Measurements from ENCODE around the gene RASGRF1. TPM values are rescaled to one million over a fixed set of nuclear protein-coding genes. Genes with fewer than 3 reads are reported as not detected.

RASGRF1 gene
- total RNA-seq, 1 donor from 2014 or later = 0.17 TPM

DNA sequence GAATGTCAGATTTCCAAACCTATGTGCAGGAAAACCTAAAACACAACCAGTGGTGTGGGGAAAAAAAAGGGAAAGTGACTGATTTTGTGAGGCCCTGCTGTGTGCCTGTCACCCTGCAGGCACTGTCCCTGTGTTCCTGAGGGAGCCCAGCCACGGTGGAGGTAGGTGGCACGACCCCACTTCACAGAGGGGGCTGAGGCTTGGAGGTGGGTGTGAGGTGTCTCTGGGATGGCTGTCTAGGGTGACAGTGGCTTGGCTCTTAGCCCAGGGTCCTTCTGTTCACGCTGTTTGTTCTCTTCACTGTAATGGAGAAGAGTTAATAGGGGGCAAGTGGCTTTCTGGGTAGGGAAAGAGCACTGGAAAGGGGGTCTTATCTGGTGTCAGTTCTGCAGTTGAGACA, 22.6 kb downstream of the RASGRF1 start:
- H3K27ac Mint-ChIP-seq = no peak overlapping the region
- TF ChIP-seq, protein P1, sequence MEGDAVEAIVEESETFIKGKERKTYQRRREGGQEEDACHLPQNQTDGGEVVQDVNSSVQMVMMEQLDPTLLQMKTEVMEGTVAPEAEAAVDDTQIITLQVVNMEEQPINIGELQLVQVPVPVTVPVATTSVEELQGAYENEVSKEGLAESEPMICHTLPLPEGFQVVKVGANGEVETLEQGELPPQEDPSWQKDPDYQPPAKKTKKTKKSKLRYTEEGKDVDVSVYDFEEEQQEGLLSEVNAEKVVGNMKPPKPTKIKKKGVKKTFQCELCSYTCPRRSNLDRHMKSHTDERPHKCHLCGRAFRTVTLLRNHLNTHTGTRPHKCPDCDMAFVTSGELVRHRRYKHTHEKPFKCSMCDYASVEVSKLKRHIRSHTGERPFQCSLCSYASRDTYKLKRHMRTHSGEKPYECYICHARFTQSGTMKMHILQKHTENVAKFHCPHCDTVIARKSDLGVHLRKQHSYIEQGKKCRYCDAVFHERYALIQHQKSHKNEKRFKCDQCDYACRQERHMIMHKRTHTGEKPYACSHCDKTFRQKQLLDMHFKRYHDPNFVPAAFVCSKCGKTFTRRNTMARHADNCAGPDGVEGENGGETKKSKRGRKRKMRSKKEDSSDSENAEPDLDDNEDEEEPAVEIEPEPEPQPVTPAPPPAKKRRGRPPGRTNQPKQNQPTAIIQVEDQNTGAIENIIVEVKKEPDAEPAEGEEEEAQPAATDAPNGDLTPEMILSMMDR (IDR thresholded peaks at IDR 0.05; ENCODE audit: unreplicated experiment) = no peak
- no peaks in the 10 kb centered on the region for H3K9me3 Mint-ChIP-seq (ENCODE audit: low read depth)
- H3K36me3 Mint-ChIP-seq (ENCODE audit: insufficient read depth) = no peaks in the 10 kb centered on the region
- peaks cover 15% of the 10 kb centered on the region for H3K27me3 Mint-ChIP-seq
- no peak overlapping the region for H3K4me3 Mint-ChIP-seq (ENCODE audit: low read depth)
- no peaks in the 10 kb centered on the region for H3K4me1 Mint-ChIP-seq (ENCODE audit: low read depth)
- DNase-seq (ENCODE audit: low spot score, unreplicated experiment) = no peak

DNA sequence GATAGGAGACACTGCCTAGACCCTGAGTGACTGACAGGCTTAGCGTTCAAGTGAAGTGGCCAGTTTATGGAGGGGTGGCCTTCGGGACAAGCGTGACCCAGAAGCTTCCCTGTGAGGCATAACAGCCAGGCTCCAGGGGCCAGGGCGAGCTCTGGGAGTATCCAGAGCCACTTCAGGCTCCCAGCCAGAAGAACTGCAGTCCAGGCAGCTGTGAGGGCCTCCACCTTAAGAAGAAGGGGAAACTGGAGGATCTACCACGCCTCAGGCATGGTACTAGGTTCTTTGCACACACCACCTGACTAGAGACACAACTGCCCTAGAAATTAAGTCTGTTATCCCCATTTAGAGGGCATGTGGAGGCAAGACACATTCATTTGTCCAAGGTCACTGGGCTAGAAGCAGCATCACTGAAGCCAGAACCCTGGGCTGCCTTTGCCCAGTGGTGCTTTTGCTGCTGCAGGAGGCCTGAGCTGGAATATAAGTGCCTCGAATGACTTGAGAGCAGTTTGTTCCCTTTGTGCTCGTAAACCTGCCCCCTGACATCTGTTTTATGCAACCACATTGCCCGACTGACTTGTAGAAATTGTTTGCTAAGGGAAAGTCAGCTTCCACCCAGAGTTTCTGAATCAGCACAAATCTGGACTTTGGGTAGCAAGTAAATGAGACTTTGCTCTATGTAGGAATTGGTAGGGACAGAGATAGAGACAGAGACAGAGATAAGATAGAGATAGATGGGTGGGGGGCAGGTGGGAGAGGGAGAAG, 23.3 kb downstream of the RASGRF1 start:
- no peaks in the 10 kb centered on the region for H3K4me1 Mint-ChIP-seq (ENCODE audit: low read depth)
- H3K36me3 Mint-ChIP-seq (ENCODE audit: insufficient read depth) = no peaks in the 10 kb centered on the region
- no peak overlapping the region for H3K27ac Mint-ChIP-seq
- H3K4me3 Mint-ChIP-seq (ENCODE audit: low read depth) = no peak overlapping the region
- H3K9me3 Mint-ChIP-seq (ENCODE audit: low read depth) = no peaks in the 10 kb centered on the region
- H3K27me3 Mint-ChIP-seq = peaks cover 18% of the 10 kb centered on the region
- TF ChIP-seq, protein P1 (IDR thresholded peaks at IDR 0.05; ENCODE audit: unreplicated experiment) = no peak
- no peak for DNase-seq (ENCODE audit: low spot score, unreplicated experiment)

DNA sequence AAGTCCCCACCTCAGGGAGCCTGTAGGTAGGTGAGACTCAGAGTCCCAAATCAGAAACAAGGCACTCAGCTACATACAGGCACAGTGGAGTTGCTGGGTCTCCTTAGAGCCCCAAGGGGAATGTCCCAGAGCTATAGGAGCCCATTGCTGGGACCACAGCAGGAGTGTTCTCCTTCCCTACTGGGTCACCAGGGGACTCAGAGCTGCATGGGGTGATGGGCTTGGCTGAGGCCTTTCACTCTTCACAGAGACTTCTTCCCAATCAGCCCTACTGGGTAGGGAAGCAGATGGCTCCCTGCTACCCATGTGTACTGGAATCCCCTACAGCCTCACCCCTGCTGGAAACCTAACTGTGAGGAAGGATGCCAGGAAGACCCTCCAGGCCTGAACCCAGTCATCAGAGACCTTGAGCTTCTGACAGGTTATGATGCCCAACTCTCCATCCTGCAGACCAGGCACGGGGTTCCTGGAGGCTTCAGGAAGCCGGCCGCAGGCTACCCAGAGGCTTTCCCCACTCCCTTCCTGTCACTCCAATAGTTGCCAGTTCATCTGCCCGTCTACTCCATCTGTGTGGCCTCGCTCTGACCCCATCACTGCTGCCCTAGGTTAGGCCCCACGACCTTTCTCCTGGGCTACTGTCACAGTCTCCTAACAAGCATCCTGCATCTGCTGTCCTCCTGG, 24.0 kb downstream of the RASGRF1 start:
- H3K27ac Mint-ChIP-seq = no peak overlapping the region
- H3K36me3 Mint-ChIP-seq (ENCODE audit: insufficient read depth) = no peaks in the 10 kb centered on the region
- peaks cover 19% of the 10 kb centered on the region for H3K27me3 Mint-ChIP-seq
- no peak overlapping the region for H3K4me3 Mint-ChIP-seq (ENCODE audit: low read depth)
- no peaks in the 10 kb centered on the region for H3K9me3 Mint-ChIP-seq (ENCODE audit: low read depth)
- TF ChIP-seq, protein P1 (IDR thresholded peaks at IDR 0.05; ENCODE audit: unreplicated experiment) = no peak
- DNase-seq (ENCODE audit: low spot score, unreplicated experiment) = no peak
- no peaks in the 10 kb centered on the region for H3K4me1 Mint-ChIP-seq (ENCODE audit: low read depth)

DNA sequence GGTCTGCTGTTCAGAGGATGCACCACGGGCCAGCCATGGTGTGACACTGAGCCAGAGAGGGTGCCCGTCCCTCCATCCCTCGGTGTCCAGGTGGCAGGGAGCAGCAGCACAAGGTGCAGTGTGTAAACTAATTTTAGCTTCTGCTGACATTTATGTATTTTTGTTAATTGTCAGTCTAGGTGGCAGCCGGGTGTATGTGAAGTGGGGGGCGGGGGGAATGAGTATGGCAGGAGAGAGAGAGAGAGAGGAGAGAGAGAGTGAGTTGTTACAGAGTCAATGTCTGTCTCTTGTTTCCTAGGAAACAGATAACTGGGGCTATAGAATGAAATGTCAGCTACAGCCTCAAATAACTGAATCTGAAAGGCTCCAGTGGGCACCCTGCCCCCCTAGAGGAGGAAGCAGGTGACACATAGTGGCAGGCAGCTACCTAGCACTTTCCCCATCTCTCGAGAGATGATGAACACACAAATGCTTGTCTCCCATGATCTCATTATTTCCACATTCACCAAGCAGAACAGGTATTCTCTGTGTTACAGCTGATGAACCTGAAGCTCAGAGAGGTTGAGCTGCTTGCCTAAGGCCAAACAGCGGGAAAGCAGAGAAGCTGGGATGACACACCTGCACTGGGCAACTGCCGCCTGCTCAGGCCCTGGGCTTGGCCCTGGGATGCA, 24.7 kb downstream of the RASGRF1 start:
- no peaks in the 10 kb centered on the region for H3K4me1 Mint-ChIP-seq (ENCODE audit: low read depth)
- no peaks in the 10 kb centered on the region for H3K36me3 Mint-ChIP-seq (ENCODE audit: insufficient read depth)
- H3K27me3 Mint-ChIP-seq = peaks cover 21% of the 10 kb centered on the region
- H3K27ac Mint-ChIP-seq = no peak overlapping the region
- no peak overlapping the region for H3K4me3 Mint-ChIP-seq (ENCODE audit: low read depth)
- TF ChIP-seq, protein P1 (IDR thresholded peaks at IDR 0.05; ENCODE audit: unreplicated experiment) = no peak
- no peaks in the 10 kb centered on the region for H3K9me3 Mint-ChIP-seq (ENCODE audit: low read depth)
- no peak for DNase-seq (ENCODE audit: low spot score, unreplicated experiment)

DNA sequence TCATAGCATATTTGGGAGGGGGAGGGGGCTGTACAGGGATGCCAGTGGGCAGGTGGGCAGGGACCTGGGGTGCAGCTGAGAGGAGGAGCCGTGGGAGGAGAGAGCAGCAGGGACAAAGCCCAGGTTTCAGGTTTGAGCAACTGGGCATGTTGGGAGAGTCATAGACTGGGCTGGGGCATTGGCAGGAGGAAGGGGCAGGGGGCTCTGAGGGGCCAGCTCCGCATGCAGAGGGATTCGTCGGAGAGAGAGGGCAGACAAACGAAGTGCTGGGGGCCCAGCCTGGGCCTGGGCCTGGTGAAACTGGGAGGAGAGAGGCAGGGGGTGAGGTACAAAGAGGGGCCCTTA, 25.2 kb downstream of the RASGRF1 start:
- Mint-ChIP-seq H3K4me1 (ENCODE audit: low read depth) (no peaks in the 10 kb centered on the region), H3K9me3 (ENCODE audit: low read depth) (no peaks in the 10 kb centered on the region), H3K27me3 (peaks cover 23% of the 10 kb centered on the region)

More for the DNA sequence above, 25.2 kb downstream of the RASGRF1 start:
- no peak overlapping the region for H3K27ac Mint-ChIP-seq
- H3K36me3 Mint-ChIP-seq (ENCODE audit: insufficient read depth) = no peaks in the 10 kb centered on the region
- DNase-seq (ENCODE audit: low spot score, unreplicated experiment) = no peak
- TF ChIP-seq, protein P1 (IDR thresholded peaks at IDR 0.05; ENCODE audit: unreplicated experiment) = no peak
- no peak overlapping the region for H3K4me3 Mint-ChIP-seq (ENCODE audit: low read depth)

Measured in progenitor cell of endocrine pancreas (in vitro differentiated cells).